ENCODE data around the gene ATG14.

- TF ChIP-seq, protein P1, sequence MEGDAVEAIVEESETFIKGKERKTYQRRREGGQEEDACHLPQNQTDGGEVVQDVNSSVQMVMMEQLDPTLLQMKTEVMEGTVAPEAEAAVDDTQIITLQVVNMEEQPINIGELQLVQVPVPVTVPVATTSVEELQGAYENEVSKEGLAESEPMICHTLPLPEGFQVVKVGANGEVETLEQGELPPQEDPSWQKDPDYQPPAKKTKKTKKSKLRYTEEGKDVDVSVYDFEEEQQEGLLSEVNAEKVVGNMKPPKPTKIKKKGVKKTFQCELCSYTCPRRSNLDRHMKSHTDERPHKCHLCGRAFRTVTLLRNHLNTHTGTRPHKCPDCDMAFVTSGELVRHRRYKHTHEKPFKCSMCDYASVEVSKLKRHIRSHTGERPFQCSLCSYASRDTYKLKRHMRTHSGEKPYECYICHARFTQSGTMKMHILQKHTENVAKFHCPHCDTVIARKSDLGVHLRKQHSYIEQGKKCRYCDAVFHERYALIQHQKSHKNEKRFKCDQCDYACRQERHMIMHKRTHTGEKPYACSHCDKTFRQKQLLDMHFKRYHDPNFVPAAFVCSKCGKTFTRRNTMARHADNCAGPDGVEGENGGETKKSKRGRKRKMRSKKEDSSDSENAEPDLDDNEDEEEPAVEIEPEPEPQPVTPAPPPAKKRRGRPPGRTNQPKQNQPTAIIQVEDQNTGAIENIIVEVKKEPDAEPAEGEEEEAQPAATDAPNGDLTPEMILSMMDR (IDR thresholded peaks at IDR 0.05), result no peak
- TF ChIP-seq POLR2A (IDR thresholded peaks at IDR 0.05; ENCODE audit: low read length), result no peak
- TF ChIP-seq TP53 (CRISPR knock-in tag; IDR thresholded peaks at IDR 0.05), result no peak
- no peak for TF ChIP-seq REST (IDR thresholded peaks at IDR 0.05)
- no peak for TF ChIP-seq FOSB (CRISPR knock-in tag; IDR thresholded peaks at IDR 0.05)
- TF ChIP-seq, protein P2, sequence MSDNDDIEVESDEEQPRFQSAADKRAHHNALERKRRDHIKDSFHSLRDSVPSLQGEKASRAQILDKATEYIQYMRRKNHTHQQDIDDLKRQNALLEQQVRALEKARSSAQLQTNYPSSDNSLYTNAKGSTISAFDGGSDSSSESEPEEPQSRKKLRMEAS (IDR thresholded peaks at IDR 0.05), result no peak
- no peak for TF ChIP-seq RAD21 (conservative IDR thresholded peaks at IDR 0.05 in 1 of 2, IDR thresholded peaks at IDR 0.05 in 1 of 2)
Observed at GRCh38 chr14:55381040-55381439, 30.6 kb downstream of the ATG14 start.

Data from A549 (cell line).